C4-2B (cell line): ENCODE data around the gene FOLR2.

Experiments
- CTCF ChIP-seq: fragments of 450-650 bp; conservative IDR thresholded peaks from 2 replicates; pipeline ENCODE4 v1.5.1; 2017; ENCODE audit warnings: mild to moderate bottlenecking
- ZFX ChIP-seq: fragments of 450-650 bp; IDR thresholded peaks from 2 replicates; pipeline ENCODE4 v1.6.1; 2017

- TF ChIP-seq CTCF = no peak
- TF ChIP-seq ZFX = no peak
Measured at GRCh38 chr11:72250661-72251464, 34.3 kb downstream of the FOLR2 start.
